Regular cardiac myocyte (primary cell): Measurements from ENCODE around the gene SLC24A4. TPM values are rescaled to one million over a fixed set of nuclear protein-coding genes. Genes with fewer than 3 reads are reported as not detected.

Experiments used
- total RNA-seq: library from RNA; depleted of rRNA; stranded (reverse); fragments of >200 nt; gene quantifications from 2 replicates; pipeline ENCODE4 v1.2.3, GENCODE V29; 2014

SLC24A4 gene
- total RNA-seq = not detected in 2 replicates

GRCh38 chr14:92323011-92323915, at the start of gene SLC24A4:
SLC24A4 (plus strand) TSS chr14:92323165; CDS start chr14:92323831, 666 bp downstream.

DNA sequence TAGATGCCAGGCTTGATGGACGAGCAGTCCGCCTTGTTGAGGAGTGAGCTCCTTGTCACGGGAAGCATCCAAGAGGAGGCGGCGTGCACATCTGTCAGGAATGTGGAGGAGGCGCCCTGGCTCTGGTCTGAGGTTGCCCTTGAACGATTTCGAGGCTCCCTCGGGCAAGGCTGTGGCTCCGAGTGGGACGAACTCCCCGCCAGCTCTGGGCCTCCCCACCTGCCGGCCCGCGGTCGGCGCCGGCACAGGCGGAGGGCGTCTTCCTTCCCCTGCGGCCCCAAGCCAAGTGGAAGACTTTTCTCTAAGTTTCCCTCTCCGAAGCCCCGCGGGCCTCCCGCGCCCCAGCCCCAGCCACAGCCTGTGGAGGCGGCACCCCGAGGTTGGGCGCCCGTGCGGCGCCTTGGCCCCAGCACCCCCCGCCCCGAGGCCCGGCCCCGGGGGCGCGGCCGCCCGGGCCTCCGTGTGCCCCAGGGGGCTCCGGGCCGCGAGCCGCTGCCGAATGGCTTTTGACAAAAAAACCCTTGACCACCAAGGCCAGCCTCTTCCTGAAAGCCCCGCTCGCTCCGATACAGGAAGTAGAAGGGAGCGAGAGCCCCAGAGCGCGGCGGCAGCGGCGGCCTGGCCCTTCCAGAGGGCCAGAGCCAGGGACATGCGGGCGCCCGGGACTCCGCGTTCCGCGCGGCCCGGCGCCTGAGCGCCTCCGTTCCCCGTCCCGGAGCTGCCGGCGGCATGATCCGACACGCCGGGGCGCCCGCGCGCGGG, 190.4 kb downstream of the SLC24A4 start, which contains the start of gene RIN3:
TSS of gene RIN3 (plus strand) at position 578 of the 762 bp plus-strand sequence. CDS start at position 730, 152 bp downstream.

Other genes starting within 250 kb of the SLC24A4 start
- 40.3 and 42.8 TPM in 2 replicates for gene ATXN3, start 216.6 kb upstream of the SLC24A4 start, total RNA-seq
- gene NDUFB1, start 201.5 kb upstream of the SLC24A4 start, total RNA-seq = 204 and 209 TPM in 2 replicates
- gene CPSF2, start 201.2 kb upstream of the SLC24A4 start, total RNA-seq = 48.5 and 66.9 TPM in 2 replicates
- 1.3 and 3.7 TPM in 2 replicates for gene RIN3, start 190.6 kb downstream of the SLC24A4 start, total RNA-seq